Measurements from ENCODE around the gene GLB1L. TPM values are rescaled to one million over a fixed set of nuclear protein-coding genes. Genes with fewer than 3 reads are reported as not detected.

The GLB1L gene
- total and polyA plus RNA-seq, 2 of the 8 experiments (the other 6 are each of a cell fraction or from before 2014, with no cell fraction given), result 3.7 to 4.0 TPM

DNA sequence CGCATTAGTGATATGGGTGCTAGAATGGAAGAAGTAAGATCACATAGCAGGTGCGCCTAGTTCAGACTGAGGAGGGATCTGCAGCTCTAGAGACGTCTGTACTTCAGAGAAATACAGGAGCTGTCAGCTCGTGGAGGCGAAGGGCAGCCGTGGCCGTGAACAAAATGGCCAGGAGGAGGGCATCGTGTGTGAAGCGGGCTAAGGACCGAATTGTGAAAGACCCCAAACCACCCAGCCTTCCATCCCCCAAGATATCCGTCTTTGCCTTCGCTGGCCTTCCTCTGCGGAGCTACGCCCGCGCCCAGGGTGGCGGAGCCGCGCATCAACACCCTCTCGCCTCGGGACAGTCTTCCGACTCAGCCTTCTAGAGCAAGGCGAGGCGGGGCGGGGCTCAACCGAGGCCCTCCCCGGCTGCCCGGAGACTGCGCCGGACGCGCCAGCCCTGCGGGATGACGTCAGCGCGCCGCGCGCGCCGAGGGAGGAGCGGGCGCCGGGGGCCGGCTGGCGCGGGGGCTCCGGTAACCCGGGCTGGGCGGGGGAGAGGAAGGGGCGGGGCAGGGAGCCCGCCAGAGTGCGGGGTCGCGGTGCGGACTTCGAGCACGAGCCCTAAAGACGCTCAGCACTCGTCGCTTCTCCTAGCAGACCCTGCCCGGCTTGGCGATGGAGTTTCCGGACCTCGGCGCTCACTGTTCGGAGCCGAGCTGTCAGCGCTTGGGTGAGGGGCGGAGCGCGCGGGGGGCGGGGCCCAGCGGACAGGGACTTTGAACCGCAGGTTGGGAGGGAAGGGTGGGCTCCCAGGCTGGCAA lies 38.7 kb downstream of the GLB1L start, which contains the start of gene ZFAND2B:
Gene ZFAND2B, plus strand, starts transcription at position 455 of the 806 bp plus-strand sequence. Its CDS starts 206 bp downstream, at position 661.
- POLR2A ChIA-PET (ENCODE audit: partially characterized antibody), result interaction anchor here (0.8 to 6.1 kb wide), 17 partner anchors 10 to 548 kb away, joined by 3 to 101 read pairs (median 4); partner anchors contain the start of genes ABCB6, ANKZF1, ATG9A and BCS1L
- H3K27ac ChIP-seq (ENCODE audit: low read depth, low read length), result peak within 1 kb of the TSS; percentile 28
- TF ChIP-seq TAF7 (optimal IDR thresholded peaks at IDR 0.05; ENCODE audit: borderline replicate concordance, low read depth, low read length), result peak; percentile 73
- TF ChIP-seq POLR2AphosphoS5 (IDR thresholded peaks at IDR 0.05; ENCODE audit: low read depth, low read length), result peak; percentile 87
- peak; percentile 65 for TF ChIP-seq KDM4A (IDR thresholded peaks at IDR 0.05; ENCODE audit: low read depth, low read length, severe bottlenecking)
- peak; percentile 58; the same call in 1 of the 2 replicates for TF ChIP-seq TBP (IDR thresholded peaks at IDR 0.05; ENCODE audit: low read depth, low read length)
- peak; percentile 74 for TF ChIP-seq JUND (IDR thresholded peaks at IDR 0.05; ENCODE audit: low read length)
- TF ChIP-seq SP2 (IDR thresholded peaks at IDR 0.05; ENCODE audit: low read length), result no peak
- peak; percentile 87 for TF ChIP-seq CREB1 (IDR thresholded peaks at IDR 0.05)
- TF ChIP-seq RNF2 (IDR thresholded peaks at IDR 0.05; ENCODE audit: borderline replicate concordance, low read depth, low read length, missing control alignments, poor library complexity, severe bottlenecking), result no peak
- TF ChIP-seq, protein P1, sequence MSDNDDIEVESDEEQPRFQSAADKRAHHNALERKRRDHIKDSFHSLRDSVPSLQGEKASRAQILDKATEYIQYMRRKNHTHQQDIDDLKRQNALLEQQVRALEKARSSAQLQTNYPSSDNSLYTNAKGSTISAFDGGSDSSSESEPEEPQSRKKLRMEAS (IDR thresholded peaks at IDR 0.05), result no peak
- TF ChIP-seq NRF1 (IDR thresholded peaks at IDR 0.05; ENCODE audit: low read depth, low read length), result peak; percentile 18
- TF ChIP-seq POLR2A (IDR thresholded peaks at IDR 0.05; ENCODE audit: control extremely low read depth in 1 of 2, low read depth in 2 of 2, low read length in 2 of 2), result peak in 1 of 2 experiments; percentile 81; a peak in 2 of 3 replicates

More for the DNA sequence above, 38.7 kb downstream of the GLB1L start, which contains the start of gene ZFAND2B:
- Histone ChIP-seq H3K27me3 (replicated peaks in 1 of 4; ENCODE audit: control insufficient read depth in 3 of 4, extremely low read depth in 1 of 4, insufficient read depth in 3 of 4, low read length in 3 of 4) (no peaks in the 10 kb centered on the region), H2BK15ac (ENCODE audit: low read length) (0 out of 2 replicates have a peak within 1 kb of the TSS, but pooled peaks have one; percentile 53), H3K9ac (replicated peaks in 1 of 4; ENCODE audit: extremely low read depth in 1 of 4, low read depth in 3 of 4, low read length in 3 of 4) (peak within 1 kb of the TSS in 3 of 4 experiments; percentile 58 to 84 (median 63); a peak in 6 of 7 replicates), H2AK5ac (ENCODE audit: low read depth, low read length) (peak within 1 kb of the TSS; percentile 71; the same call in 1 of the 2 replicates), H3K18ac (ENCODE audit: extremely low read depth, low read length) (peak within 1 kb of the TSS; percentile 93), H3K4me3 (ENCODE audit: extremely low read depth in 1 of 4, insufficient read depth in 2 of 4, low read depth in 3 of 4, low read length in 4 of 4) (peak within 1 kb of the TSS; percentile 70 to 80 (median 73)), H3K23me2 (ENCODE audit: low read depth, low read length) (peaks cover 10% of the 10 kb centered on the region), H3K79me2 (ENCODE audit: control insufficient read depth in 1 of 2, insufficient read depth in 2 of 2, low read length in 2 of 2) (no peaks in the 10 kb centered on the region), H3K23ac (ENCODE audit: insufficient read length) (no peak within 1 kb of the TSS), H4K8ac (ENCODE audit: extremely low read depth, insufficient read depth, low read length) (peak within 1 kb of the TSS; percentile 81), H3K56ac (replicated peaks; ENCODE audit: insufficient read length, low read depth, low read length) (no peak within 1 kb of the TSS), H2BK20ac (ENCODE audit: low read length) (no peak within 1 kb of the TSS; the same call in 1 of the 2 replicates), H4K5ac (ENCODE audit: insufficient read length, low read depth, low read length) (peak within 1 kb of the TSS; percentile 87), H2BK5ac (ENCODE audit: low read depth, low read length) (peak within 1 kb of the TSS; percentile 82; the same call in 1 of the 2 replicates), H3K4me2 (ENCODE audit: insufficient read depth in 1 of 2, low read depth in 2 of 2, low read length in 2 of 2) (peak within 1 kb of the TSS; percentile 94 to 100), H4K91ac (replicated peaks; ENCODE audit: insufficient read length, low read length) (no peak within 1 kb of the TSS), H3K36me3 (ENCODE audit: control insufficient read depth in 2 of 4, insufficient read depth in 4 of 4, low read length in 3 of 4) (peaks cover 0 to 20% (median 8%) of the 10 kb centered on the region in 4 experiments; a peak in 5 of 8 replicates), H2AFZ (ENCODE audit: low read length) (peak within 1 kb of the TSS; percentile 92), H3K14ac (ENCODE audit: insufficient read length) (no peak within 1 kb of the TSS), H3K4me1 (replicated peaks in 1 of 4; ENCODE audit: control insufficient read depth in 3 of 4, insufficient read depth in 4 of 4, low read length in 3 of 4) (peaks cover 0 to 6% (median 3%) of the 10 kb centered on the region in 4 experiments; a peak in 5 of 7 replicates), H4K20me1 (replicated peaks in 1 of 2; ENCODE audit: control insufficient read depth in 1 of 2, insufficient read depth in 2 of 2, low read length in 2 of 2) (peaks cover 0 to 2% of the 10 kb centered on the region in 2 experiments), H3K9me3 (ENCODE audit: insufficient read depth in 2 of 2, low read depth in 1 of 2, low read length in 1 of 2) (no peaks in the 10 kb centered on the region; a peak in 1 of 4 replicates), H2BK120ac (replicated peaks; ENCODE audit: low read depth, low read length) (no peak within 1 kb of the TSS), H3K79me1 (ENCODE audit: low read depth, low read length) (no peaks in the 10 kb centered on the region), H3K4ac (replicated peaks; ENCODE audit: insufficient read length, low read depth, low read length) (peak within 1 kb of the TSS; percentile 0), H2BK12ac (ENCODE audit: low read depth, low read length) (peak within 1 kb of the TSS; percentile 39; the same call in 1 of the 2 replicates)
- CTCF ChIA-PET (ENCODE audit: partially characterized antibody), result interaction anchor here (0.6 to 2.4 kb wide), 19 partner anchors 25 to 308 kb away, joined by 3 to 8 read pairs (median 3); partner anchors contain the start of genes CNPPD1 and TUBA4B
- WGBS, 2 experiments (ENCODE audit: extremely low coverage in 1 of 2, insufficient coverage in 1 of 2, insufficient read length in 1 of 2, insufficient replicate concordance in 2 of 2, low coverage in 1 of 2, low lambda C conversion rate in 2 of 2, missing lambda C conversion rate in 1 of 2), result 2% methylated on average over 33 of the region's 76 CpGs; no CpG with 5 or more reads in 1 of the 2 experiments
- FAIRE-seq, result no peak
- DNase-seq (ENCODE audit: low read depth in 1 of 2, low spot score in 2 of 2), result peak; percentile 78 to 96
